HCT116 (cell line): ENCODE data around the gene CEP19. TPM values are rescaled to one million over a fixed set of nuclear protein-coding genes. Genes with fewer than 3 reads are reported as not detected.
A peak's percentile ranks its signal among the peaks of the same experiment; 100 is the strongest.

Experiments
- ATAC-seq: fragments of 200-7000 bp; cut with Tn5 transposase; 2 replicates; pipeline ENCODE4 v1.9.1; 2020; ENCODE audit warnings: mild to moderate bottlenecking, moderate library complexity
- BruUV-seq: library from RNA; stranded (reverse); fragments of 400-500 nt; replicated peaks from 2 replicates; lab custom pipeline; 2021; lab: Mats Ljungman, UMichigan
- CTCF ChIA-PET: fragments of 300-600 bp; sonication (Branson Sonifier 250); formaldehyde crosslinking; loops from one replicate; lab custom pipeline; 2021; ENCODE audit warnings: antibody characterized with exemption; lab: Charles Lee
- POLR2A ChIA-PET: fragments of 300-600, 350-600 bp; sonication (Branson Sonifier 250); formaldehyde crosslinking; loops from one replicate; lab custom pipeline; 2021; ENCODE audit warnings: antibody characterized with exemption; lab: Charles Lee
- RAD21 ChIA-PET, 2 experiments: fragments of 300-600 bp; sonication (Branson Sonifier 250); formaldehyde crosslinking; loops; one replicate each; lab custom pipeline; 2023; ENCODE audit warnings: low total read pairs in 2 of 2; ENCODE audit not compliant: uncharacterized antibody in 2 of 2, unreplicated experiment in 2 of 2, low non-redundant PET in 1 of 2; lab: Charles Lee
- DNase-seq: peaks from one replicate; pipeline ENCODE4 v3.0.0-alpha.2; 2010; ENCODE audit warnings: low read depth, low spot score
- H2AFZ ChIP-seq: fragments of 200-600 bp; shearing (Covaris generic), sonication (generic); 2 replicates; pipeline ENCODE4 v1.6.1; 2017; ENCODE audit warnings: low read depth, mixed run types, mixed read lengths, antibody characterized with exemption, low read length; ENCODE audit not compliant: poor library complexity, severe bottlenecking
- H3K27ac ChIP-seq: 2 replicates; pipeline ENCODE4 v1.5.1; 2012; ENCODE audit warnings: low read depth, low read length
- H3K27me3 ChIP-seq: fragments of 200-600 bp; sonication (generic); 2 replicates; pipeline ENCODE4 v1.6.1; 2016; ENCODE audit warnings: mixed run types, low read length, mixed read lengths; ENCODE audit not compliant: insufficient read depth
- H3K36me3 ChIP-seq, 2 experiments: fragments of 200-500 bp in 1 of 2; fragments of 200-600 bp in 1 of 2; sonication (Bioruptor generic) in 1 of 2; sonication (generic) in 1 of 2; 2 replicates each; pipeline versions ENCODE4 v1.5.1 to v1.6.1; 2014 to 2016; ENCODE audit warnings: low read length in 2 of 2, inconsistent platforms in 1 of 2, mixed read lengths in 1 of 2, mixed run types in 1 of 2; ENCODE audit not compliant: insufficient read depth in 2 of 2, control insufficient read depth in 1 of 2
- H3K4me1 ChIP-seq, 2 experiments: fragments of 200-600 bp in 1 of 2; sonication (generic) in 1 of 2; 2 replicates each; pipeline versions ENCODE4 v1.5.1 to v1.6.1; 2012 to 2017; ENCODE audit warnings: low read length in 2 of 2, inconsistent platforms in 1 of 2, mild to moderate bottlenecking in 1 of 2, mixed read lengths in 1 of 2, mixed run types in 1 of 2, moderate library complexity in 1 of 2; ENCODE audit not compliant: insufficient read depth in 2 of 2, control insufficient read depth in 1 of 2
- H3K4me2 ChIP-seq: fragments of 200-600 bp; sonication (generic); 2 replicates; pipeline ENCODE4 v1.6.1; 2017; ENCODE audit warnings: mixed run types, low read length, mixed read lengths
- H3K4me3 ChIP-seq, 2 experiments: fragments of 200-600 bp in 1 of 2; sonication (generic) in 1 of 2; replicated peaks in 1 of 2; 2 replicates each; pipeline ENCODE4 v1.5.1; 2011 to 2016; ENCODE audit warnings: low read length in 2 of 2, control low read depth in 1 of 2, low read depth in 1 of 2, mild to moderate bottlenecking in 1 of 2, mixed read lengths in 1 of 2, mixed run types in 1 of 2
- H3K79me2 ChIP-seq: fragments of 200-600 bp; sonication (generic); 2 replicates; pipeline ENCODE4 v1.6.1; 2017; ENCODE audit warnings: mild to moderate bottlenecking, mixed run types, low read length, moderate library complexity, mixed read lengths; ENCODE audit not compliant: insufficient read depth
- H3K9ac ChIP-seq: fragments of 200-600 bp; sonication (generic); 2 replicates; pipeline ENCODE4 v1.6.1; 2016; ENCODE audit warnings: low read length, mixed read lengths
- H3K9me2 ChIP-seq: fragments of 200-600 bp; sonication (generic), shearing (Covaris generic); 2 replicates; pipeline ENCODE4 v1.6.1; 2017; ENCODE audit warnings: mixed run types, mild to moderate bottlenecking, moderate library complexity; ENCODE audit not compliant: insufficient read depth
- H3K9me3 ChIP-seq, 2 experiments: fragments of 200-500 bp in 1 of 2; fragments of 200-600 bp in 1 of 2; sonication (Bioruptor generic) in 1 of 2; sonication (generic) in 1 of 2; 2 replicates each; pipeline ENCODE4 v1.6.1; 2014 to 2017; ENCODE audit warnings: low read length in 2 of 2, mixed read lengths in 2 of 2, inconsistent platforms in 1 of 2, low read depth in 1 of 2, mild to moderate bottlenecking in 1 of 2, mixed run types in 1 of 2, moderate library complexity in 1 of 2; ENCODE audit not compliant: control insufficient read depth in 1 of 2, insufficient read depth in 1 of 2
- H4K20me1 ChIP-seq: fragments of 200-600 bp; sonication (generic), shearing (Covaris generic); 2 replicates; pipeline ENCODE4 v1.6.1; 2017; ENCODE audit warnings: mixed run types, mild to moderate bottlenecking, moderate library complexity; ENCODE audit not compliant: insufficient read depth
- CBX3 ChIP-seq: IDR thresholded peaks from 2 replicates; pipeline ENCODE4 v1.6.1; 2012; ENCODE audit warnings: low read depth
- CTCF ChIP-seq, 3 experiments: fragments of 200-600 bp in 1 of 3; sonication (generic) in 1 of 3; IDR thresholded peaks in 2 of 3; conservative IDR thresholded peaks in 1 of 3; 2 replicates each; pipeline ENCODE4 v1.5.1; 2012 to 2017; ENCODE audit warnings: low read depth in 2 of 3, low read length in 2 of 3, antibody characterized with exemption in 1 of 3, borderline replicate concordance in 1 of 3, control low read depth in 1 of 3, mild to moderate bottlenecking in 1 of 3, mixed read lengths in 1 of 3, mixed run types in 1 of 3, moderate library complexity in 1 of 3; ENCODE audit not compliant: insufficient read depth in 1 of 3
- EZH2phosphoT487 ChIP-seq: fragments of 200-600 bp; IDR thresholded peaks from 2 replicates; pipeline ENCODE4 v1.6.1; 2018; ENCODE audit warnings: antibody characterized with exemption, borderline replicate concordance
- POLR2A ChIP-seq: IDR thresholded peaks from 2 replicates; pipeline ENCODE4 v1.7.0; 2011; ENCODE audit warnings: borderline replicate concordance; ENCODE audit not compliant: insufficient read depth, insufficient read length; ENCODE audit errors: extremely low read depth
- YY1 ChIP-seq: IDR thresholded peaks from 2 replicates; pipeline ENCODE4 v1.6.1; 2011; ENCODE audit warnings: low read length, low read depth, moderate library complexity, mild to moderate bottlenecking; ENCODE audit not compliant: insufficient replicate concordance; ENCODE audit errors: extremely low read depth
- ZNF274 ChIP-seq: fragments of 200-500 bp; sonication (Bioruptor generic); IDR thresholded peaks from 2 replicates; pipeline ENCODE4 v1.6.1; 2014; ENCODE audit warnings: mild to moderate bottlenecking, low read depth, low read length, inconsistent platforms
- intact Hi-C: fragments of 100-400 bp; cut with micrococcal nuclease; formaldehyde crosslinking; loops from 2 replicates; pipeline ENCODE4 v1.10.0; 2022
- total RNA-seq: library from RNA; stranded (reverse); gene quantifications from one replicate; pipeline ENCODE4 v1.2.1, GENCODE V29; 2021; ENCODE audit not compliant: unreplicated experiment

The CEP19 gene
- total RNA-seq, 1 experiment from 2014 or later, result 2.7 TPM

GRCh38 chr3:196756732-196757131 is 44.7 kb upstream of the CEP19 start:
- RAD21 ChIA-PET, result no interaction called here
- Histone ChIP-seq H3K9me2 (no peaks in the 10 kb centered on the region), H3K27ac (no peak overlapping the region), H4K20me1 (peaks cover 3% of the 10 kb centered on the region; the same call in 1 of the 2 replicates), H3K4me1 (peaks cover 0 to 3% of the 10 kb centered on the region in 2 experiments; a peak in 1 of 4 replicates), H2AFZ (no peak overlapping the region), H3K4me3 (no peak overlapping the region), H3K27me3 (no peaks in the 10 kb centered on the region), H3K36me3 (peaks cover 0 to 16% of the 10 kb centered on the region in 2 experiments; a peak in 1 of 4 replicates), H3K79me2 (peaks cover 85% of the 10 kb centered on the region), H3K9me3 (peaks cover 9 to 13% of the 10 kb centered on the region in 2 experiments; a peak in 2 of 4 replicates), H3K4me2 (no peak overlapping the region), H3K9ac (no peak overlapping the region)
- CTCF ChIA-PET, result no interaction called here
- ATAC-seq, result no peak
- no peak for DNase-seq
- no TSS peak for BruUV-seq
- TF ChIP-seq CTCF (IDR thresholded peaks at IDR 0.05 in 2 of 3, conservative IDR thresholded peaks at IDR 0.05 in 1 of 3; ENCODE audit: borderline replicate concordance in 1 of 3, insufficient read depth in 1 of 3, low read depth in 2 of 3, low read length in 2 of 3) (no peak), CBX3 (peak; percentile 82; the same call in 1 of the 2 replicates), EZH2phosphoT487 (no peak), POLR2A (no peak), YY1 (no peak), ZNF274 (no peak)
- POLR2A ChIA-PET, result no interaction called here
- intact Hi-C loops, result no loop called here
